GM19467 (cell line): ENCODE data around the gene PDCD10.
A peak's percentile ranks its signal among the peaks of the same experiment; 100 is the strongest.

Source experiments
- ATAC-seq: cut with Tn5 transposase; IDR thresholded peaks from one replicate; pipeline ENCODE4 v1.9.1; 2021; ENCODE audit warnings: mild to moderate bottlenecking, moderate library complexity; ENCODE audit not compliant: unreplicated experiment

PDCD10 gene

GRCh38 chr3:167684388-167684993 is 50.2 kb downstream of the PDCD10 start:
- peak; percentile 85 for ATAC-seq

GRCh38 chr3:167679526-167679925 is 55.2 kb downstream of the PDCD10 start:
- no peak for ATAC-seq

DNA sequence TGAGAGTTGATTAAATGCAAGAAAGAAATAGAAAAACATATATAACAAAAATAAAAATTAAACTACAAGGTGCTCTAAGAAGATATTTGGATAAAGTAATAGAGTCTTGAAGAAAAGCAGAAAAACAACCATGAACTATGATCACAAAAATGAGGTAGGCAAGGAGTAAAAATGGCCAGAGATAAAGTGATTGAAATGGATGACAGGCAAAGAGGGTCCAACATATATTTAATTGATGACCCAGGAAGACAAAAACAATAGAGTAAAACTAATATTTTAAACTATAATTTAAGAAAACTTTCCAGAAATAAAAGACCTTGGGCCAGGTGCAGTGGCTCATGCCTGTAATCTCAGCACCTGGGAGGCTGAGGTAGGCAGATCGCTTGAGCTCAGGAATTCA is 58.8 kb downstream of the PDCD10 start:
- no peak for ATAC-seq

DNA sequence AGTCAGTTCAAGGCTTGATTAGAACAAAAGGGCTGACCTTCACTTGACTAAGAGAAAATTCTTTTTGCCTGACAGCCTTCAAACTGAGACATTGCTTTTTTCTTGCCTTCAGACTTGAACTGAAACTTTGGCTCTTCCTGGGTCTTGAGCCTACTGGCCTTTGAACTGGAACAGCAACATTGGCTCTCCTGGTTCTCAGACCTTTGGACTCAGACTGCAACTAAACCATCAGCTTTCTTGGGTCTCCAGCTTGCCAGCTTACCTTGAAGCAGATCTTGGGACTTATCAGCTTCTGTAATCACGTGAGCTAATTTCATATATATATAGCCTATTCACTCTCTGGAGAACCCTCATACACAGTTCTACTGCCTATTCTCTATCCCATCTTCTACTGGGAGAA is 61.5 kb downstream of the PDCD10 start:
- no peak for ATAC-seq

GRCh38 chr3:167671878-167672427 is 62.7 kb downstream of the PDCD10 start:
- ATAC-seq, result no peak

DNA sequence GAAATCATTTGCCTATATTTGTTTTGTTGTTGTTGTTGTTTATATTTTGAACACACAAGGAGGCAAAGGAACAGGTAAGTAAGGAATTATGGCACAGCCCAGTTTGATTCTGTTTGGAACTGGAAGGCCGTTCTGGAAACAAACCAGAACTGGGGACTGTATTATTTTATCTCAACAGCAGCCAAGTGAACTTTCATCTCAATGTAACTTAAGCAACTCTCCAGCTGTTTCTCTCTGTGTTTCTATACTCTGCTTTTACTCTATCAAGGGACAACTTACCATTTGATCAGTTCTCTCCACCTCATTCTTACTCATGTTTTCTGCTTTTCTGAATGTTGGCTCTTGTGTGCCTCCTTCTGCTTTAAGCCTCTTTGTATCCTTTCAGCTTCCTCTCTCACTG is 65.0 kb downstream of the PDCD10 start:
- ATAC-seq, result no peak

- ATAC-seq, result no peak
These were observed 66.0 kb downstream of the PDCD10 start for GRCh38 chr3:167668651-167669050.

GRCh38 chr3:167666563-167666962 is 68.1 kb downstream of the PDCD10 start:
- ATAC-seq, result no peak

- no peak for ATAC-seq
These were observed 71.7 kb downstream of the PDCD10 start for GRCh38 chr3:167662919-167663400.

GRCh38 chr3:167657684-167658225 is 76.9 kb downstream of the PDCD10 start:
- ATAC-seq, result no peak

- no peak for ATAC-seq
These were observed 77.9 kb downstream of the PDCD10 start for GRCh38 chr3:167656821-167657220.

DNA sequence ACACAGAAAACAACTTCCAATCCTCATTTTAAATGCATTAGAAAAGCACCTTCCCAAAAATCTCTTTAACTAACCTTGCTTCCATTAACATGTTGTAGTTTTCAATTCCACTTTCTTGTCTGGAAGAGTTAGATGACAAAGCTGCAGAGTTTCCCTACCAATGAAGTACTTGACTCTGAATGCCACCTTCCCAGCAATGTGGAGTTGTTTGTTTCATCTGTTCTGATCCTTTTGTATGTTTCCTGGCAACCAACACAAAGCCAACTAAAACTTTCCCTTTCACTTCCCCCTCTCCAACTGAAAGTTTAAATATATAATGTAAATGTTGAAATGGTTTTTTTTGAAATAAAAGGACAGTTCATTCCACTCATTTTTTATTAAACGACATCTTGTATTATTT is 80.9 kb downstream of the PDCD10 start, which contains the start of gene WDR49:
TSS of gene WDR49 (minus strand) at position 183 of the 400 bp plus-strand sequence. CDS start 517 bp downstream, outside the sequence.
- ATAC-seq, result no peak

DNA sequence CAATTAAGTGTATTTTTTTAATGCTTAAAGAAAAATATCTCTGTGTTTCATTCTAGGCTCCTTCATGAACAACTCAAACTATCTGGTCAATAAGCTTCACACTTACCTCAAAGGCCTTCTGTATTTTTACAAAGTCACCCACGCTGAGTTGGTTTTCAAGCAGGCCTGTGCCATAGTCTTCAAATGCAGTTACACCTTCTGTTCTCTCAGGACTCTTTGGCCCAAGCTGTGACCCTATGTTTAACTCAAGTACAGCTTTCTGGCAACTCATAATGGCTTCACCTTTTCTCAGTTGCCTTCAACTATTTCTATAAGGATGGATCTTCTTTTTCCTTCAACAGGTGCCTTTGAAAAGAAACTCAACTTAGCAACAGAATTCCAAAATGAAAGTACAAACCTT is 81.5 kb downstream of the PDCD10 start:
- ATAC-seq, result no peak

DNA sequence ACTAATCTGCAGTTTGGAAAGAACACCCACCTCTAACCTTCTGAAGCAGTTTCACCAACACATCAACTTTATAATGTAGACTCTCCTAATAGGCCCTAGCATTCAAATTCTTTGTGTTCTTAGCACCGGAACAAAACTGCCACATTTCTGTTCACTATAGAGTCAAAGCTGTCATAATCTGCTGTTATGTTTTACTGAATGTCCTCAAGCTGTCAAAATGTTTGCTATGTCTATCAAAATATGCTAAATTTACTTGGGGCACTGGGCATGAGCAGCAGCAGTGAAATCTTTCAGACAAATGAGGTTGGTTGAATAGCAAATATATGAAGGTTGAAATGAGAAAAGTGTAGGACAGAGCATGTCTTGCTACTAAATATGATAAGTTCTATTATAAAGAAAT is 82.9 kb downstream of the PDCD10 start:
- no peak for ATAC-seq

GRCh38 chr3:167650459-167650858 is 84.2 kb downstream of the PDCD10 start:
- no peak for ATAC-seq

DNA sequence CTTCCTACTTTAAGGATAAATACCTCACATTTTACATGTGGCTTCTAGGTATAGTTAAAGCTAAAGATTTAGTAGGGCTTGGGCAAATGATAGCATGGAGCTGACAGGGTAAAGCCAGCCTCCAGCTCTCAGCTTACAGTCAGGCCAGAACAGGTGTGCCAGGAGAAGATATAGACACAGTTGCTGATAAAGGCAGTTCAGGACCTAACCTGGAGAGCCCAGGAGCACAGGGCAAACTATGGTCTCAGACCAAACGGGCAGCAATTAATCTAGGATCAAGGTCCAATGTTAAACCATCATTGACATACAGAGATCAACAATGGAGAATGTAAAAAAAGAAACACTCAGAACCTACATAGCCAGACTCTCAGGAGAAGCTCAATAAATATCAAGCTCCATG is 84.9 kb downstream of the PDCD10 start:
- ATAC-seq, result no peak

- ATAC-seq, result no peak
These were observed 90.1 kb downstream of the PDCD10 start for GRCh38 chr3:167644611-167645010.
